Fibroblast of skin of left quadriceps (primary cell): ENCODE data around the gene COX4I2.
A peak's percentile ranks its signal among the peaks of the same experiment; 100 is the strongest.
"Not testable (repeated sequence)": the region's sequence is repeated elsewhere in the genome, so short reads cannot be mapped to it uniquely, and the experiment has no call there.

Experiments used
- DNase-seq, 2 experiments: peaks; one replicate each; pipeline ENCODE4 v3.0.0-alpha.2; 2013; ENCODE audit warnings: low read depth in 2 of 2

Gene COX4I2

DNA sequence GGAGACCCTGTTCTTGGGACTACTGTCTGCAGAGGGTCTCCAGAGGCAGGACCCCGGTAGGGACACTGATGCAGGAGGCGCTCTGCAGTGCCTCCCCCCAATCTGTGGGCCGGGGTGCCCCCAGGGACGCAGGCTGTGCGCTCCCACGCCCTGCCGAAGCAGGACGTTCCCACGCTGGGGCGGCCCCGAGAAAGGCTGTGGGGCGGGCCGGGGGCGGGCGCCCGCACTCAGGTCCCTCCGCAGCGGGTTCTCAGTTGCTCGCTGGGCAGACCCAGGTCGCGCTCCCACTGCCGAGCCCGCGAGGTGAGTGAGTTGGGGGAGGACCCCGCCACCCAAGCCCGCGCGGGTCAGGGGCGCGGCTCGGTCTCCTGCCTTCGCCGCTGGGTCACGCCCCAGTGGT, at the start of gene COX4I2:
Gene COX4I2 (plus strand): TSS at position 253 of the 400 bp plus-strand sequence. CDS start 1,106 bp downstream, outside the sequence.
- no peak for DNase-seq

DNA sequence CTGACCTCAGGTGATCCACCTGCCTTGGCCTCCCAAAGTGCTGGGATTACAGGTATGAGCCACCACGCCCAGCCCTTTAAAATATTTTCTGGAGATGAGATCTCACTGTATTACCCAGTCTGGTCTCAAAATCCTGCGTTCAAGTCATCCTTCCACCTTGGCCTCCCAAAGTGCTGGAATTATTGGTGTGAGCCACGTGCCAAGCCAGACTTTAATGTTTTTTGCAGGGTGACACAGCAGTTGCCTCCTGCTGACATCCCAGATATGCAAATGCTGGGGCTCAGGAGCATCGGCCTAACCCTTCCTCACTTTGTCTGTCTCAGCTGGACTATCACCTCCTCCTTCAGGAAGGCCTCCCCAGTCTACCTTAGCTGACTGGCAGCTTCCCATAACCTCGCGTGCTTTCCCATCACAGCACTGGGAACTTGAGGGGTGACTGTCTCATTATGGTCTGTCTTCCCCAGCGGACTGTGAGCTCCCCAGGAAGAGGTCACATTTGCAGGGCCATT, 46.9 kb upstream of the COX4I2 start:
- DNase-seq = no peak

DNA sequence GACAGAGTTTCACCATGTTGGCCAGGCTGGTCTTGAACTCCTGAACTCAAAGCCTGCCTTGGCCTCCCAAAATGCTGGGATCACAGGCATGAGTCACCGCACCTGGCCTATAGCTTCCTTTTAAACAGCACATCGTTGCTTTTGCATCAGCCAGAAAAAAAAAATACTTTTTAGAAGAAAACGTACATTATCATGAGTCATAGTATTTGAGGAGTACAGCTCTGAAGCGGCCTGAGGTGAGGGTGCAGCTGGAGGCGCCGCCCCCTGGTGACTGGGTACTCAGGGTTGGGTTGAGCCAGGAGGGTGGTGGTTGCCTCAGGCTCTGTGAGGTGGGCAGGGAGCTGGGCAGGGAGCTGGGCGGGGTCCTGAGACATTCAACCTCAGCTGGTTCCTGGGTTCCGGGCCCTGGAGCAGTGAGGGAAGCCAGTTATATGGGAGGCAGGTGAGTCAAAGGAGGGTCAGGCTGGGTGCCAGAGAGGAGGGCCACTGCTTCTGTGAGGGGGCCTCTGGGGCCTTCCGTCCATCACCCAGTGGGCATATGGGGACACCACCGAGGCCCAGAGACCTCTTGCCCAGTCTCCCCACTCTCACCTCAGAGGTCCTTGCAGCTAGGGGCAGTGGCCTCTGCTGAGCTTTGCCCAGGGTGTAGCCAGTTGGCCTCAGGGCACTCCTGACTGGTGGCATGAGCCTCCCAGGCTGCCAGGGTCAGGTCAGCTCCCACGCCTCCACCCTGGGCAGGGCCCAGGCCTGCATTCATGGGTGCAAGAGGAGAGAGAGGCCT, 44.3 kb upstream of the COX4I2 start:
- no peak for DNase-seq

DNA sequence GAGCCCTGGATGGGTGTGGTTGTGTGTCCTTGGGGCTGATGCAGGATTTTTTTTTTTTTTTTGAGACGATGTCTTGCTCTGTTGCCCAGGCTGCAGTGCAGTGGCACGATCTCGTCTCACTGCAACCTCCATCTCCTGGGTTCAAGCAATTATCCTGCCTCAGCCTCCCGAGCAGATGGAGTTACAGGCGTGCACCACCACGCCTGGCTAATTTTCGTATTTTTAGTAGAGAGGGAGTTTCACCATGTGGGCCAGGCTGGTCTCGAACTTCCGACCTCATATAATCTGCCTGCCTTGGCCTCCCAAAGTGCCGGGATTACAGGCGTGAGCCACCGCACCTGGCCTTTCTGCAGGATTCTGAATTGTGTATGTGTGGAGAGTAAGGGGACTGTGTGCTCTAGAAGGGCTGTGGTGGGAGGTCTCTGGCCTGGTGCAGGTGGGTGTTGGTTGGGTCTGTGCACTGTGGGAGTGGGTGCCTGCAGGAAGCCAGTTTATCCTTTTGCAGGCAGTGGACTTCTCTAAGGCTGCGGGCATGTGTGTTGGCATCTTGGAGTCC, 43.6 kb upstream of the COX4I2 start:
- no peak for DNase-seq

DNA sequence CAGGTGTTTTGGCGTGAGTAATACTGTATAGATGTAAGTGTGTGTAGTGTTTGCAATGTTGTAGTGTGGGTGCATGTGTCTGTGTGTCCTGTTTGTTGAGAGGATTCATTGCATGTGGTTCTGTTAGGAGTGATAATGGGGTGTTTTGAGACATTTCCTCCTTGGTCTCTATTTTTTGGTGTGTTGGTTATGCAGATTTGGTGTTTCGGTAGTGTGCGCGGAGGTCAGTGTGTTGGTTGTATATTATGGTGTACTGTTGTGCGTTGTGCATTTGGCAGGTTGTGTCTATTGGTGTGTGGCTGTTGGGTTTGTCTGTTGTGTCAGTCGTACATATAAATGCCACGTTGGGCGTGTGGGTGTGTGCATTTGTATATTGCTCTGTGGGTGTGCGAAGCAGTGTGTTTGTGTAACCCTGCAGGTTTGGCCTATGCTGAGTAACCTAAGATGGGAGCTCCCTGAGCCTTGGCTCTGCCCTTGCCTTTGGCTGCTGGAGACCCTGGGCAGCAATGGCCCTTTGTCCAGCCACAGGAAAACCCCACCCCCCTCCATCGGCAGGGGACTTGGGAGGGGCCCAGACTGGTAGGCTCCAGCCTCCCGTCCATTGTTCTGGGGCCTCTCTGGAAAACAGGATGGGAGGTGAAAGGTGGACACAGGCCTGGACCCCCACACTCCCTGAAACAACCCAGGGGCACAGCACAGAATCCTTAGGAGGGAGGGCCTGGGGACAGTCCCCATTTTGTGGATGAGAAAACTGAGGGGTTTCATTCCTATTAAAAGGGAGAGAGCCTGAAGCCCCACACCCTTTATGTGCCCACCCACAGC, 42.9 kb upstream of the COX4I2 start:
- DNase-seq = no peak

DNA sequence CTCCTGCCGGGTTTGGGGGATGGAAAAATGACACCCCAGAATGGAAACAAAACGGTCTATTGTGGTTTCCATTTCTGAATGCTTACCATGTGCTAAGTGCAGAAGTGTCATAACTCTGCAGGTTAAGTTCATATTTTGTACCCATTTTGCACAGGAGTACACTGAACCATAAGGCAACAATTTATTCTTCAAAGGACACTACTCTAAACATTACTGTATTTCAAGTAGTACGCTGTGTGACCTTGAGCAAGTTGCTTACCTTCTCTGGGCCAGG, 42.4 kb upstream of the COX4I2 start:
- DNase-seq = no peak

DNA sequence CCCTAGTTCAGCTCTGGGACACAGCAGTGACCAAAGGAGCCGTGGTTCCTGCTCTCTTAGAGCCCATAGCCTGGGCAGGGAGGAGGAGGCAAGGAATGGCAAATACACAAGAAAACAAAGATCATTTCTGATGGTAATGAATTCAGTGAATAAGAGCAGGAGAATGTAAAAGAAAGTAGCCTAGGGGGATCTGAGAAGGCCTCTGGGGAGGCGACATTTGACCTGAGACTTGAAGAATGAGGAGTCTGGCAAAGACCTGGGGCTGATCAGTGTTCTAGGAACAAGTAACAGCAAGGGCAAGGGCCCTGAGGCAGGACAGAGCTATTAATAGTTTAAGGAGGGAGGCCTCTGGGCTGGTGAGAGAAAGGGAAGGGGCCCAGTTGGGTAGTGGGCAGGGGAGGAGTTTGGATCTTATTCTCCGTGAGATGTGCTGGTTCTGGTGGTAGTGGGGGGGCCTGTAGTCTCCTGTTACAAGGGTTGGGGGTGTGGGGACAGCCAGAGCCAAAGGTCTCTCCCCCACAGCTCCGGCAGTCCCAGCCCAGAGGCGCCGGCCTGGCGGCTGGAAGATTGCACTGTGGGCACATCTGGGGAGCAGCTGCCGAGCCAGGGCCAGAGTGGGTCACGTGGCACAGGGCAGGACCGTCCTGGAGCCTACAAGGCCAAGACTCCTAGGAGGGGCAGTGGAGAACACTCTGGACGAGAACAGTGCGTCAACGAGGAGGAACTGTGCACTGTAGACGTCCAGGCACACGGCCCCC, 41.9 kb upstream of the COX4I2 start:
- peak; percentile 69 to 72 for DNase-seq

DNA sequence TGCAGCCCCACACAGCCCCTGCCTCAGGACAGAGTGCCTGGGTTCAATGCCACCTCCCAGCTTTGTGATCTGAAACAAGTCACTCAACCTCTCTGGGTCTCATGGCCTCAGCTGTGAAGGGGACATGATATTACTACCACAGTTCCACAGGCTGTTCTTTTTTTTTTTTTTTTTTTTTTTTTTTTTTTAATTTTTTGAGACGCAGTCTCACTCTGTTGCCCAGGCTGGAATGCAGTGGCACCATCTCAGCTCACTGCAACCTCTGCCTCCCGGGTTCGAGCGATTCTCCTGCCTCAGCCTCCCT, 41.3 kb upstream of the COX4I2 start:
- not testable (repeated sequence) for DNase-seq

DNA sequence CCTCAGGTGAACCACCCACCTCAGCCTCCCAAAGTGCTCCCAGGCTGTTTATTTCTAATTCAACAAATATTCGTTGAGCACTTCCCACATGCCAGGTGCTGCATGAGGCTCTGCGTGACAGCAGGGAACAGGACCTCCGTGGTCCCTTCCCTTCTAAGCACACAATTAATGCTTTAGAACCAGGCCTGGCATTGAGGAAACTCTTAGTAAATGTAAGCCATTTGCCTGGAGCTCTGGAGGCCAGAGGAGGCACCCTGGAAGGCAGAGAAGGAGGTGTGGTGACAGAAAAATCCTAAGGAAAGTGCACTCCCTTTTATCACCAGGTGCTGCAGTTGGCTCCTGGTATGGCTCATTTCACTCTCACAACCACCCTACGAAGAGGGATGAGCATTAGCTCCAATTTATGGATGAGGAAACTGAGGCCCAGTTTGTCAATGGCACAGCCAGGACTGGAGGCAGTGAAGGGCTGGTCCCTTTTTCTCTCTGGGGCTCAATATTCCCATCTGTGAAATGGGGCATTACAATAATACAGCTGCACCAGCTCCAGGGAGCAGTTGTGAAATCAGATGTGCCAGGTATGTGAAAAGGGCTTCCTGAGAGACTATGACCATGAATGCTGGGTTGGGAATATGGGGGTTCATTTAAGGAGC, 40.8 kb upstream of the COX4I2 start:
- DNase-seq = no peak

DNA sequence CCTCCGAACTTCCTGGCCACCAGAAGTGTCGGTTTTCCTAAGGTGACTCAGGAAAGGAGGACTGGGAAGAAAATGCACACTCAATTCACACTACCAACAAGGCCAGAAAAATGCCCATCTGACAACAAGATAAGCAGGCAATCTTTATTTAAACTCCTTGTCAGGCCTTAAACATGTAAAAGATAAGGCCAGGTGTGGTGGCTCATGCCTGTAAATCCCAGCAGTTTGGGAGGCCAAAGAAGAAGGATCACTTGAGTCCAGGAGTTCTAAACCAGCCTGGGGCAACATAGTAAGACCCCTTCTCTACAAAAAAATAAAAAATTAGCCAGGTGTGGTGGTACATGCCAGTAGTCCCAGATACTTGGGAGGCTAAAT, 40.2 kb upstream of the COX4I2 start:
- no peak for DNase-seq

DNA sequence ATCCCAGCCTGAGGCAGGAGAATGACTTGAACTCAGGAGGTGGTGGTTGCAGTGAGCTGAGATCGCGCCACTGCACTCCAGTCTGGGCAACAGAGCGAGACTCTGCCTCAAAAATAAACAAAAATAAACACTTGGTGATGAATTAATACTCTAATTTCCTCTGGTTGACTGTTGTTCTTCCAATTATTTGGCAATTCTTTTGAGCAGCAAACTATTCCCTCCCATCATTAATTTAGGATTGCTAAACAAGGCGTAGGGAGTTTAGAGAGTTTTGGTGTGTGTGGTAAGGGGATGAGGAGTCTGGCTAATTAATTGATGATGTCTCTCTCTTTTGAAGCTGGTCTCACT, 35.3 kb upstream of the COX4I2 start:
- DNase-seq = no peak

DNA sequence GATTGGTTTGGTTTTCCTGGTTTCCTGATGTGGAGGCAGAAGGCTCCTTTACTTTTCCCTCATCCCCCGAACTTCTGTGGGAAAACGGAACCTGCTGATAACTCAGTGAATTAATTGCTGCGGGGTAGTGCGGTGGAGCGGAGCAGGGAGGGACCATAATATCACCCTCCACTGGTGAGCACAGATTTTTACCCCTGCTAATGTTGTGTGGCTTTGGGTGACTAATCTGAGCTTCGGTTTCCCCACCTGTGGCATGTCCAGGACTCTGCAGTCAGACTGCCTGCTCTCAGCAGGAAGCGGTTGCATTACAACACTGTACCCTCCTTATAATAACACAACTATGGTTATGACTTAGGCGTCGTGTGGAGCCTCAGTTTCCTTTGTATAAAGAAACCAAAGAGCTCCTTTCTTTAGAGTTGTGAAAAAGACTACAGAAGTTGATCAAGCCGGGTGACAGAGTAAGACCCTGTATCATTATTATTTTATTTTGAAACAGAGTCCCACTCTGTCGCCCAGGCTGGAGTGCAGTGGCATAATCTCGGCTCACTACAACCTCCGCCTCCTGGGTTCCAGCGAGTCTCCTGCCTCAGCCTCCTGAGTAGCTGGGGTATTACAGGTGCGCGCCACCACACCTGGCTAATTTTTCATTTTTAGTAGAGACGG, 34.8 kb upstream of the COX4I2 start:
- no peak for DNase-seq

DNA sequence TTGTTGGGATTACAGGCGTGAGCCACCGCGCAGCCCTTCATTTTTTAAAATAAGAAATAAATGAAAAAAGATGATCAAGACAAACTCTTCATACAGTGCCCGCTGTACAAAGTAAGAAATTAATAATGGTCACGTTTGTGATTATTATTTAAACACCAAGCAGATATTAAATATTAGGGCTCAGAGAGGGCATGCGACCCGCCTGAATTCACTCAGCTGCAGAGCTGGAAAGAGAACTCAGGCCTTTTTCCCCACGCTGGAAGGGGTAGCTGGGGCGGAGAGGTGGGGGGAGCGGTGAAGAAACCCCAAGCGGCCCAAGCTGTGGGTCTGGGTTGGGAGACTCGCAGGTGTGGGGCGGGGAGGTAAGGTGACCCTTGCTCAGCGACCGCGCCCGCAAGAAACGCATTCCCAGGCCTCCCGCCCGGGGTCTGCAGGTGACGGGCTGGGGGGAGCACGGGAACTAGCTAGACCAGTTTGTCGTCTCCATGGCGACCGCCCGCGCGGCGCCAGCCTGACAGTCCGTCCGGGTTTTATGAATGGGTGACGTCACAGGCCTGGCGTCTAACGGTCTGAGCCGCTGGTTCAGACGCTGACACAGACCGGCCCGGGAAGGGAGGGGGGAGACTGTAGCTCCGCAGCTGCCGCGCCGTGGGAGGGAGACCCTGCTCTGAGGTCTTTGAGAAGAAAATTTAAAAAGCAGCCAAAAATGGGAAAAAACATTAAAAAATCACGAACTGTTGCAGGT, 33.7 kb upstream of the COX4I2 start:
- peak; percentile 74 to 77 for DNase-seq

DNA sequence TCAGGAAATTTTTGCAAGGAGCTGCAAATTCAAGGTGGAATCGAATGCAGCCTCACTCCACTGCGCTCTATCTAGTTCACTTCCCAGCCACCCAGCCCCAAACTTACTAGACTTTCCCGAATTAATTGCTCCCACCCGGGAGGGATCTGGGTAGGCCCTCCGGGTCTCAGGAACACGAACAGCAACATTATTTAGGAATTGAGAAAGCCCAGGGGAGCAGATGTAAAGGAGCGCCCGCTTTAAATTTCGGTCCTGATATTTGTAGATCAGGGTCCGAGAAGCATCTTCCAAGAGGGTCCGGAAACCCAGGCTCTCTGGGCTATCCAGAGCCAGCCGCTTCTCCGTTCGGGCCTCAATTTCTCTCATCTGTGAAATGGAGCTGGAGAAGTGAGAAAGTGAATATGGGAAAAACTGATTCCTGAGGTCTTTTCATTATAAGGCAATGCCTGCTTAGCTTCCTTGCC, 33.1 kb upstream of the COX4I2 start:
- no peak for DNase-seq

DNA sequence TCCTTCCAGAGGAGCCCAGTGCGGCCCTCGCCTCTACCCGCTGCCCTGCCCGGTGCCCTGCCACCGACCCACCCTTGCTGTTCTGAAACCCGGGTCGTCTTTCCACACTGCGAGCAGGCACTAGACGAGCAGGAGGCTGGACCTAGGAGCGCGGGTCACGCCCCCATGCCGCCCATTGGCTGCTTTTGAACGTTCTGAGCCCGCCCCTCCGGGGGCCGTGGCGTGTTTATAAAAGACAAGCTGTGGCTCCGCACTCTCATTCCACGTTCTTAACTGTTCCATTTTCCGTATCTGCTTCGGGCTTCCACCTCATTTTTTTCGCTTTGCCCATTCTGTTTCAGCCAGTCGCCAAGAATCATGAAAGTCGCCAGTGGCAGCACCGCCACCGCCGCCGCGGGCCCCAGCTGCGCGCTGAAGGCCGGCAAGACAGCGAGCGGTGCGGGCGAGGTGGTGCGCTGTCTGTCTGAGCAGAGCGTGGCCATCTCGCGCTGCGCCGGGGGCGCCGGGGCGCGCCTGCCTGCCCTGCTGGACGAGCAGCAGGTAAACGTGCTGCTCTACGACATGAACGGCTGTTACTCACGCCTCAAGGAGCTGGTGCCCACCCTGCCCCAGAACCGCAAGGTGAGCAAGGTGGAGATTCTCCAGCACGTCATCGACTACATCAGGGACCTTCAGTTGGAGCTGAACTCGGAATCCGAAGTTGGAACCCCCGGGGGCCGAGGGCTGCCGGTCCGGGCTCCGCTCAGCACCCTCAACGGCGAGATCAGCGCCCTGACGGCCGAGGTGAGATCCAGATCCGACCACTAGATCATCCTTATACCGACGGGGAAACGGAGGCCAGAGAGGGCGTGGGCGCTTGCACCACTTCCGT, 32.4 kb upstream of the COX4I2 start, which contains the start of gene ID1:
Gene ID1 (plus strand): TSS at position 259 of the 871 bp plus-strand sequence. CDS start 99 bp downstream, at position 358.
- peak; percentile 88 to 89 for DNase-seq

DNA sequence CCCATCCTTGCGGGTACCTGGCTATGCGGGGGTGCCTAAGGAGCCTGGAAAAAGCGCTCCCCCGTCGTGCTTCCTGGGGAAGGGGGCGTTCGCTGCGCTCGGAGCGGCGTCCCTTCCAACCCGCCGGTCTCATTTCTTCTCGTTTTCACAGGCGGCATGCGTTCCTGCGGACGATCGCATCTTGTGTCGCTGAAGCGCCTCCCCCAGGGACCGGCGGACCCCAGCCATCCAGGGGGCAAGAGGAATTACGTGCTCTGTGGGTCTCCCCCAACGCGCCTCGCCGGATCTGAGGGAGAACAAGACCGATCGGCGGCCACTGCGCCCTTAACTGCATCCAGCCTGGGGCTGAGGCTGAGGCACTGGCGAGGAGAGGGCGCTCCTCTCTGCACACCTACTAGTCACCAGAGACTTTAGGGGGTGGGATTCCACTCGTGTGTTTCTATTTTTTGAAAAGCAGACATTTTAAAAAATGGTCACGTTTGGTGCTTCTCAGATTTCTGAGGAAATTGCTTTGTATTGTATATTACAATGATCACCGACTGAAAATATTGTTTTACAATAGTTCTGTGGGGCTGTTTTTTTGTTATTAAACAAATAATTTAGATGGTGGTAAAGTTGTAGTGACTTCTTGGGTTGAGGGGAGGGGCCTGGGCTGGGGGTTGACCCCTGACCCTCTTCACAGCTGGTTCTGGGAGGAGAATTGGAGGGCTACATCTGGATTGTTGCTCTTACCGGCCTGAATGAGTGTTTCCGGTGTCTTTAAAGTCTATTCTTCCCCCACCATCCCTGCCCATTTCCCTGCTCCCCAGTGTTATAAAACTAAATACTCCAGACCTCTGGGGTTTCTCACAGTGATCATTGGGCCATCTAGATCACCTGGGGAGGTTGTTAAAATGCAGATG, 31.6 kb upstream of the COX4I2 start:
- no peak for DNase-seq

DNA sequence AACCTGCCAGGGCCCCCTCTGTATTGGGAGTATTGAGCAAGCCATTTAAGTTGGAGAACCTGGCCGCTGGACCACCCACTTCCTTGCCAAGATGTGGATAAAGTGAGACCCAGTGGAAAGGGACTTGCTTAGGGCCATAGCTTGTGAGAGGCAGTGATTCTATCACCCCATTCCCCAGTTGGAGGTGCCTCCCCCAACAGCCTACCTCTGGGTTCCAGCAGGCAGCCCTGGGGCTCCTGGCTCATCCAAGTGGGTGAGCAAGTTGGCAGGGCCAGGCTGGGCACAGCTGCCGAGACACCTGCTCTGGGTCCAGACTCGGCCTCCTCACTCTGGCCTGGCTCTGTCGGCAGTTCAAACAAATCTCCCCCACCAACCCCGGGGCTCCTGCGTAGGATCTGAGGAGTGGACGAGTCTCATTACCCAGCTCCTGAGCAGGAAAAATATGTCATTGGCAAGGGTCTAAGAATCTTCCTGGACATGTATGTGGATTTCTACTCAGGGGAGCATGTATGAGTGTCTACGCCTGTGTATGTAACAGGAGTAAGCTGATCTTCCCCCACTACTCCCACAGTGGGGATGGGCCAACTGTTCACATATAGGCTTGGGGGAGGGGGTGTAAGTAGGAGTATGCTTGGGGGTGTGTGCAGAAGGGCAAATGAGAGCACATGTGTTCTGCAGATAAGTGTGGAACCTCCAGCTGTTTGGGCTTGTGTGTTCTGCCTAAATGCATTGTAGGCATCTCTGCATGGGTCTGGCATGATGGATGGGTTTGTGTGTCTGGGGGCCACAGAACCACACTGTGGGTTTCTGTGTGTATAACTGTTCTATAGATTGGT, 30.7 kb upstream of the COX4I2 start:
- no peak for DNase-seq
